PFSK-1 (cell line): ENCODE measurements around the gene RASL11A.

Experiments
- POLR2AphosphoS5 ChIP-seq: IDR thresholded peaks from 2 replicates; pipeline ENCODE4 v1.6.1; 2012; ENCODE audit warnings: low read depth, mild to moderate bottlenecking, control low read depth, low read length, moderate library complexity
- SIN3A ChIP-seq: IDR thresholded peaks from 2 replicates; pipeline ENCODE4 v1.6.1; 2012; ENCODE audit warnings: mild to moderate bottlenecking, low read length, moderate library complexity, borderline replicate concordance; ENCODE audit not compliant: insufficient read depth
- TAF1 ChIP-seq: IDR thresholded peaks from 2 replicates; pipeline ENCODE4 v1.6.1; 2012; ENCODE audit warnings: low read length, control low read depth, borderline replicate concordance; ENCODE audit not compliant: insufficient read depth

GRCh38 chr13:27295096-27295495, 24.5 kb downstream of the RASL11A start:
- TF ChIP-seq TAF1 (no peak), POLR2AphosphoS5 (no peak), SIN3A (no peak)
